Measurements from ENCODE around the gene CREG2. TPM values are rescaled to one million over a fixed set of nuclear protein-coding genes. Genes with fewer than 3 reads are reported as not detected.
A peak's percentile ranks its signal among the peaks of the same experiment; 100 is the strongest.

The CREG2 gene
- total RNA-seq, 3 donors from 2014 or later (not counting 1 experiment from before 2014, with no cell fraction given): not detected

DNA sequence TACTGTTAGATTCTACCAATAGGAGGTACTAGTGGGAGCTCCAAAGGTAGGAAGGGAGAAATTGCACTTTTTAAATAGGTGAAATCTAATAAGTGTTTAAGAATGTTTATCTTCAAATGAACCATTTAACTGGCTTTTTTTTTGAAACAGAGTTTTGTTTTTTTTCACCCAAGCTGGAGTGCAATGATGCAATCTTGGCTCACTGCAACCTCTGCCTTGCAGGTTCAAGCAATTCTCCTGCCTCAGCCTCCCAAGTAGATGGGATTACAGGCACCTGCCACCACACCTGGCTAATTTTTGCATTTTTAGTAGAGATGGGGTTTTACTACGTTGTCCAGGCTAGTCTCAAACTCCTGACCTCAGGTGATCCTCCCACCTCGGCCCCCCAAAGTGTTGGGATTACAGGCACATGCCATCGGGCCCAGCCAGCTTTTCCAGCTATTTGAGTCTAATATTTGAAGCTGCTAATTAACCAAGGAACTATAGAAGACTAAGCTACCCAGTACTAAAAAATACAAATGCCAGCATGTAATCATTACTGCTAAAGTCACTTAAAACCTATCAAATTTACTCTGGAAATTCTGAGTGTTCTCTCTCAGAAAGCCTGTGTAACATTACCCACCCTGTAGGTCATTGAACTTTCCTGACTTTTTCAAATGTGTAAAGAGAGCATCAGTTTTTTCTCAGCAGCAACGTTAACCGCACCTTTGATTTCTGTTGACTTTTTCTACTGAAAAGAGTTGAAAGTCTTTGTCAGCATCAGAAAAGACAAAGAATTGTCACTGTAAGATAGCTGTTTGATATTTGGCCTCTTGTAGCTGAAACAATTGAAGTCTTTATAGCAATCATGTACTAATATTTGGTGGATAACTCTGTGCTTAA, 54.2 kb downstream of the CREG2 start:
- Mint-ChIP-seq H3K4me3 (no peak overlapping the region), H3K36me3 (no peaks in the 10 kb centered on the region), H3K27me3 (ENCODE audit: low read depth in 2 of 2) (no peaks in the 10 kb centered on the region), H3K4me1 (peaks cover 0 to 5% of the 10 kb centered on the region in 2 donors), H3K9me3 (no peaks in the 10 kb centered on the region), H3K27ac (no peak overlapping the region)
- H3K27ac ChIP-seq (ENCODE audit: low read length): no peak overlapping the region
- no peaks in the 10 kb centered on the region for H3K36me3 ChIP-seq (ENCODE audit: control insufficient read depth, insufficient read depth, low read length)
- no peaks in the 10 kb centered on the region for H3K27me3 ChIP-seq (ENCODE audit: control insufficient read depth, insufficient read depth, low read length)
- intact Hi-C loops (cut with micrococcal nuclease): no loop called here
- no peak overlapping the region for H3K4me3 ChIP-seq (ENCODE audit: low read length)
- DNase-seq (peak in 1 of 2 donors; percentile 34), ATAC-seq (no peak)
- H3K9me3 ChIP-seq (ENCODE audit: control insufficient read depth, insufficient read depth, low read length): no peaks in the 10 kb centered on the region
- 78% methylated on average over 5 of the region's 5 CpGs for WGBS (ENCODE audit: insufficient coverage)
- TF ChIP-seq, protein P1, sequence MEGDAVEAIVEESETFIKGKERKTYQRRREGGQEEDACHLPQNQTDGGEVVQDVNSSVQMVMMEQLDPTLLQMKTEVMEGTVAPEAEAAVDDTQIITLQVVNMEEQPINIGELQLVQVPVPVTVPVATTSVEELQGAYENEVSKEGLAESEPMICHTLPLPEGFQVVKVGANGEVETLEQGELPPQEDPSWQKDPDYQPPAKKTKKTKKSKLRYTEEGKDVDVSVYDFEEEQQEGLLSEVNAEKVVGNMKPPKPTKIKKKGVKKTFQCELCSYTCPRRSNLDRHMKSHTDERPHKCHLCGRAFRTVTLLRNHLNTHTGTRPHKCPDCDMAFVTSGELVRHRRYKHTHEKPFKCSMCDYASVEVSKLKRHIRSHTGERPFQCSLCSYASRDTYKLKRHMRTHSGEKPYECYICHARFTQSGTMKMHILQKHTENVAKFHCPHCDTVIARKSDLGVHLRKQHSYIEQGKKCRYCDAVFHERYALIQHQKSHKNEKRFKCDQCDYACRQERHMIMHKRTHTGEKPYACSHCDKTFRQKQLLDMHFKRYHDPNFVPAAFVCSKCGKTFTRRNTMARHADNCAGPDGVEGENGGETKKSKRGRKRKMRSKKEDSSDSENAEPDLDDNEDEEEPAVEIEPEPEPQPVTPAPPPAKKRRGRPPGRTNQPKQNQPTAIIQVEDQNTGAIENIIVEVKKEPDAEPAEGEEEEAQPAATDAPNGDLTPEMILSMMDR (IDR thresholded peaks at IDR 0.05): no peak
- H3K4me1 ChIP-seq (ENCODE audit: control insufficient read depth, insufficient read depth, low read length): peaks cover 31% of the 10 kb centered on the region

DNA sequence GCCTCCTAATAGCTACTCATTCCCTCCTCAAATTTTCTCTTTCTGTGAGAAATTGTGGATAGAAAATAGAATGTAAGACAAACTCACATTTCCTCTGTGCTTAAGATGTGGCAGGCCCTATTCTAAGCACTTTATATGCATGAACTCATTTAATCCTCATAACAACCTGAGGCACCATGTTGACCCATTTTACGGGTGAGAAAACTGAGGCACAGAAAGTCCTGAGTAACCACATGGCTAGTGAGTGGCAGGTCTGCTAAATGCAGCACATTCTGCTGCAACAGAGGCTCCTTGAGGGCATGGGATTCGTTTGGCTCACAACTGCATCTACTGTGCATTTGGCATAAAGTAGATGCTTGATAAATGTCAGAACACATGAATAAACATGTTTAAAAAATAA, 56.1 kb downstream of the CREG2 start:
- H3K36me3 Mint-ChIP-seq: no peaks in the 10 kb centered on the region
- H3K4me1 Mint-ChIP-seq: peaks cover 0 to 5% of the 10 kb centered on the region in 2 donors
- Histone ChIP-seq H3K4me3 (ENCODE audit: low read length) (no peak overlapping the region), H3K27ac (ENCODE audit: low read length) (peak overlapping the region; percentile 48), H3K27me3 (ENCODE audit: control insufficient read depth, insufficient read depth, low read length) (no peaks in the 10 kb centered on the region), H3K4me1 (ENCODE audit: control insufficient read depth, insufficient read depth, low read length) (peaks cover 40% of the 10 kb centered on the region), H3K9me3 (ENCODE audit: control insufficient read depth, insufficient read depth, low read length) (no peaks in the 10 kb centered on the region), H3K36me3 (ENCODE audit: control insufficient read depth, insufficient read depth, low read length) (no peaks in the 10 kb centered on the region)
- TF ChIP-seq, protein P1 (IDR thresholded peaks at IDR 0.05): no peak
- no peak overlapping the region for H3K4me3 Mint-ChIP-seq
- no peak overlapping the region for H3K27ac Mint-ChIP-seq
- no peaks in the 10 kb centered on the region for H3K9me3 Mint-ChIP-seq
- no peaks in the 10 kb centered on the region for H3K27me3 Mint-ChIP-seq (ENCODE audit: low read depth in 2 of 2)
- WGBS (ENCODE audit: insufficient coverage): 70% methylated on average over 2 of the region's 2 CpGs
- no peak for ATAC-seq
- intact Hi-C loops (cut with micrococcal nuclease): no loop called here
- DNase-seq: no peak

DNA sequence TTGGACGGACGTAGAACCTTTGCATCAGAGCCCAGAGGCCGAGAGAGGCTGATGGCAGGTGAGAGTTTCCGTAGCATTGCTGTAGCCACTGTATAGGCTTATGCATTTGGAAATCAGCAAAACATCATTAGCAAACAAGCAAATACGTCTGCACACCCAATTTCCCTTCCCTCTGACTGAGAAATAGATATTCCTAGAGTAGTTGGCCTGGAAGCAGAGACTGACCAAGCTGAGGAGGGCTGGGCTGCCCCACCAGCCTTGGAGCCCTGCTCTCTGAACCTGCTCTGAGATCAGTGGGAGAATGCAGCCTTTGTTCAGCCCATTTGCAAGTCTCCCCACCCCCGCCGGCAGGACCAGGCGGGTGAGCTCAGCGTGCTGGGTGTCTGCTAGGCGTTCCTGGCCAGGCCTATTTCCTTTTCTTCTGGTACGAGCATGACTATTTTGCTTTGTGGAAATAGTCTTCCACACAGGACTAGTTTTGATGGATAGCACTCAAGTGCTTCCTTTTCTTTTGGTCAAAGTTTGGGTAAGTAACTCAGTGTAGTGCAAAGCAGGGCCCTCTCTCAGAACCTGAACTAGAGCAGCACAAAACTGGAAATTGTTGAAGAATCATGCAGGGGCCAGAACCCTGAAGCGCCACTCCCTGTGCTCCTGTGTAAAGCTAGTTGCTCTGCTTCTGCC, 56.9 kb downstream of the CREG2 start:
- ATAC-seq: peak; percentile 30 to 64 (median 62)
- Histone ChIP-seq H3K4me1 (ENCODE audit: control insufficient read depth, insufficient read depth, low read length) (peaks cover 40% of the 10 kb centered on the region), H3K27ac (ENCODE audit: low read length) (peak overlapping the region; percentile 48), H3K4me3 (ENCODE audit: low read length) (no peak overlapping the region), H3K27me3 (ENCODE audit: control insufficient read depth, insufficient read depth, low read length) (no peaks in the 10 kb centered on the region), H3K36me3 (ENCODE audit: control insufficient read depth, insufficient read depth, low read length) (no peaks in the 10 kb centered on the region), H3K9me3 (ENCODE audit: control insufficient read depth, insufficient read depth, low read length) (no peaks in the 10 kb centered on the region)
- no peaks in the 10 kb centered on the region for H3K36me3 Mint-ChIP-seq
- TF ChIP-seq, protein P1 (IDR thresholded peaks at IDR 0.05): no peak
- intact Hi-C loops (cut with micrococcal nuclease): no loop called here
- H3K9me3 Mint-ChIP-seq: no peaks in the 10 kb centered on the region
- 60% methylated on average over 11 of the region's 12 CpGs for WGBS (ENCODE audit: insufficient coverage)
- no peak overlapping the region for H3K27ac Mint-ChIP-seq
- peaks cover 0 to 5% of the 10 kb centered on the region in 2 donors for H3K4me1 Mint-ChIP-seq
- peak overlapping the region; percentile 72 for H3K4me3 Mint-ChIP-seq
- no peaks in the 10 kb centered on the region for H3K27me3 Mint-ChIP-seq (ENCODE audit: low read depth in 2 of 2)
- peak; percentile 24 to 56 for DNase-seq

Data from natural killer cell (primary cell).